Measurements from ENCODE around the gene LRRC4C.

- TF ChIP-seq CTCF (IDR thresholded peaks at IDR 0.05): no peak
- no peak for TF ChIP-seq REST (IDR thresholded peaks at IDR 0.05; ENCODE audit: low read depth, low read length)
- TF ChIP-seq RAD21 (IDR thresholded peaks at IDR 0.05; ENCODE audit: low read length): no peak
- TF ChIP-seq RCOR1 (IDR thresholded peaks at IDR 0.05; ENCODE audit: low read length): no peak
These were observed 582.2 kb downstream of the LRRC4C start for GRCh38 chr11:40877256-40877655.

All from SK-N-SH (cell line).